ENCODE data around the gene RHOT2. TPM values are rescaled to one million over a fixed set of nuclear protein-coding genes. Genes with fewer than 3 reads are reported as not detected.

The RHOT2 gene
- total RNA-seq, 1 experiment from 2014 or later: 24.2 TPM

GRCh38 chr16:670485-671352 is 2.8 kb downstream of the RHOT2 start:
- DNase-seq (ENCODE audit: low read depth): no peak

- no peak for DNase-seq (ENCODE audit: low read depth)
These were observed 3.6 kb downstream of the RHOT2 start for GRCh38 chr16:671353-672131.

- DNase-seq (ENCODE audit: low read depth): no peak
These were observed 4.4 kb downstream of the RHOT2 start for GRCh38 chr16:672371-672770.

DNA sequence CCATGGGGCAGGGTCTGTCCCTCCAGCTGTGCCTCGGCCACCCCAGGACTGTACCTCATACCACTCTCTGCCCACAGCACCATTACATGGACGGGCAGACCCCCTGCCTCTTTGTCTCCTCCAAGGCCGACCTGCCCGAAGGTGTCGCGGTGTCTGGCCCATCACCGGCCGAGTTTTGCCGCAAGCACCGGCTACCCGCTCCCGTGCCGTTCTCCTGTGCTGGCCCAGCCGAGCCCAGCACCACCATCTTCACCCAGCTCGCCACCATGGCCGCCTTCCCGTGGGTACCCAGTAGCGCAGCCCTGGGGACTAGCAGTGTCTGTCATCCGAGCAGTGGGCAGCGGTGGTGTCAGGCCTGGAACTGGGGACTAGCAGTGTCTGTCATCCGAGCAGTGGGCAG is 4.9 kb downstream of the RHOT2 start:
- no peak for DNase-seq (ENCODE audit: low read depth)

DNA sequence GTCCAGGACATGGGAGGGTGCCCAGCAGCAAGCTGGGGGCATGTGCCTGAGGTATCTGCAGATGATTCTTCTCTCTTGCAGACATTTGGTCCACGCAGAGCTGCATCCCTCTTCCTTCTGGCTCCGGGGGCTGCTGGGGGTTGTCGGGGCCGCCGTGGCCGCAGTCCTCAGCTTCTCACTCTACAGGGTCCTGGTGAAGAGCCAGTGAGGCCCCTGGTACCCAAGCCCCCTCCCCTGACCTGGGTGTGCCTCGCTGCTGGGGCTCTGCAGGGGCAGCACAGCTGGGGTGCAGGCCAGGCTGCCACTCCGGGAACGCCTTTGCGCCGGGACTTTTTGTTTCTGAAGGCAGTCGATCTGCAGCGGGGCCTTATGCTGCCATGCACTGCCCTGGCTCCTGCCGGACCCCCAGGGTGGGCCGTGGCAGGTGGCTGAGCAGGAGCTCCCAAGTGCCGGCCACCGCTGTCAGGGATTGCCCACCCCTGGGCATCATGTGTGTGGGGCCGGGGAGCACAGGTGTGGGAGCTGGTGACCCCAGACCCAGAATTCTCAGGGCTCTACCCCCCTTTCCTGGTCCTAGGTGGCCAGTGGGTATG is 5.6 kb downstream of the RHOT2 start:
- DNase-seq (ENCODE audit: low read depth): no peak

DNA sequence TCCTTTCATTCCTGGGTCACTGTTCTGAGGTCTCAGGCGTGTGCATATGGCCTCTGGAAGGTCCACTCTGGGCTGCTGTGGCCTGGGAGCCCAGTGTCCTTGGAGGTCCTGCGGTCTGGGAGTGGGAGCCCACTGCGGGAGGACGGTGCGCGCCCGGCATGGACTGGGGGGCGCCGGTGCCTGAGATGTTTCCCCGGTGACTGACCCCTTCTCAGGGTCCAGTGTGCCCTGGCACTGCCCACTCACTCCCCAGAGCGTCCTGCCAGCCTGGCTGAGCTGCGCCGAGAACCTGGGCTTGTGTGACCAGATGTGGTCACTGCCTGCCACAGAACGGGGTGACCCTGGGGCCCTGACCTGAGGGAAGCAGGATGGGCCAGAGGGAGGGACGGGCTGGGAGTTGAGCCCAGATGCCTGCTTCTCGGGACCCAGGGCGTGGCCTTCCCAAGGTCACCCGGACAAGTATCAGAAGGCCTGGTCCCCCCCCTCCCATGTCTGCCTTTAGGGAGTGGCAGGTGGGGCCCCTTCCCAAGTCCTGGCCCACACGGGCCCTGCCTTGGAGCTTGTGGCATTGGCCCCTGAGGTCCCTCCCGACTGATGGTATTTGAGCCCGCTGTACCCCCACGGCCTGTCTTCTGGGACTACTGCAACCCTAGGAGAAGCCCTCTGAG is 6.4 kb downstream of the RHOT2 start:
- no peak for DNase-seq (ENCODE audit: low read depth)

DNA sequence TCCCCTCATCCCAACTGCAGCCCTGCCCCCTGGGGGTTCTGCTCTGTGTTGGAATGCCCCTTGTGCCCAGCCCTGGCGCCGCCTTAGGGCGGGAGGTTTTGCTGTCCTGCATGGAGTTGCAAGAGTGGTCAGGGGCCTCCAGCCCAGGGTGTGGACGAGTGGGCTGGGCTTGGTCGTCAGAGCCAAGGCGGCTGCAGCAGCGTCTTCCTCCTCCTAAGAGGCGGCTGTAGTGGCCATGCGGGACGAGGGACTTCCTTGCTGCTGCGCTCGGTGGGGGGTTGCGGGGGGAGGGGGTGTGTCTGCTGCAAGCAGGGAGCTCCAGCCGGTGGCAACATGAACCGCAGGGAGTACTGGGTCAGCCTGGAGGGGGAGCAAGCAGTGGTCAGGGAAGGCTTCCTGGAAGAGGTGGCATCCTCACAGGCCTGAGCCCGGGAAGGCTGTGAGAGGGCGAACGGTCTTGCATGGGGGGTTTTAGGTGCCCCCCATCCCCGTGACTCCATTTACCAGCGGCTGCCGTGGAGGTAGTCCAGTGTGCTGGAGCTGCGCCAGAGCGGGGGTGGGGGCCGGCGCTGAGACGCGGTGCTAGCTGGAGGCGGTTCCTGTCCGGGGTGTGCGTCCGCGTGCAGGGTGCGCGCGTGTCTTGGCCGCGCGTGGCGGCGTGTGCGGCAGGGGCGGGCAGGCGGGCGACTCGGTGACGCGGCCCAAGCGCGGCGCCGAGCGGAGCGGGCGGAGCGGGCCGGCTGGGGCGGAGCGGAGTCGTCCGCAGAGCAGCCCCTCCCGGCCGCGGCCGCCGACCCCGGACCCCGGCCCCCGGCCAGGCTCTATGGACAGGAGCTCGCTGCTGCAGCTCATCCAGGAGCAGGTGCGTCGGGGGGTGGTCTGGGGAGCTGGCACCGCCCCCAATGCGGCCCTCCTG is 7.3 kb downstream of the RHOT2 start, which contains the start of gene RHBDL1:
RHBDL1 (plus strand) TSS at position 704 of the 916 bp plus-strand sequence; CDS start at position 824, 120 bp downstream.
- DNase-seq (ENCODE audit: low read depth): peak; percentile 16

DNA sequence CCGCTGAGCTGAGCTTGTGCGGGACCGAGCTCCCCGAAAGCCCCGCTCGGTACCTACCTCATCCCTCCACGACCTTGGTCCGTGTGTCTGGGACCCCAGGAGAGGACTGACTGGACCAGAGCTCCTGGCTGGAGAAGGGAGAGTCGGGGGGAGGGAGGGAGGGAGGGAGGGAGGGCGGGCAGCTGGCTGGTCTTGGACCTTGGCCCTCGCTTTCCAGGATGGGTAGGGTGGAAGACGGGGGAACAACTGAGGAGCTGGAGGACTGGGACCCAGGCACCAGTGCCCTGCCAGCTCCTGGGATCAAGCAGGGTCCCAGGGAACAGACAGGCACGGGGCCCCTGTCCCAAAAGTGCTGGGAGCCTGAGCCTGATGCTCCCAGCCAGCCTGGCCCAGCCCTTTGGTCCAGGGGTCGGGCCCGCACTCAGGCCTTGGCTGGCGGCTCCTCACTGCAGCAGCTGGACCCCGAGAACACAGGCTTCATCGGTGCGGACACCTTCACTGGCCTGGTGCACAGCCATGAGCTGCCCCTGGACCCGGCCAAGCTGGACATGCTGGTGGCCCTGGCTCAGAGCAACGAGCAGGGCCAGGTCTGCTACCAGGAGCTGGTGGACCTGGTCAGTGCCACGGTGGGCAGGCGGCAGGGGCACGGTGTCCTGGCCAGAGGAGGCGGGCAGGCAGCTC is 8.1 kb downstream of the RHOT2 start:
- DNase-seq (ENCODE audit: low read depth): no peak

GRCh38 chr16:676565-676902 is 8.6 kb downstream of the RHOT2 start:
- DNase-seq (ENCODE audit: low read depth): no peak

DNA sequence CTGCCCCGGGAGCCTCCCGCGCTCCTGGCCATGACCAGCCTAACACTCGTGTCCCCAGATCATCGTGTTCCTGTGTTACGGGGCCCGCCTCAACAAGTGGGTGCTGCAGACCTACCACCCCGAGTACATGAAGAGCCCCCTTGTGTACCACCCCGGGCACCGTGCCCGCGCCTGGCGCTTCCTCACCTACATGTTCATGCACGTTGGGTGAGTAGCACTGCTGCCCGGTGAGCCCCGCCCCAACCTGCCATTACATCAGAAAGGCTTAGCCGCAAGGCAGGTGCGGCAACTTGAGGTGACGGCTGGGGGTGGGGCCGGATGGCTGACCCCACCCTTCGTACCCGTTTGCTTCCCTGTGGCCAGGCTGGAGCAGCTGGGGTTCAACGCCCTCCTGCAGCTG is 9.0 kb downstream of the RHOT2 start:
- DNase-seq (ENCODE audit: low read depth): no peak

GRCh38 chr16:677316-678190 is 9.6 kb downstream of the RHOT2 start:
- DNase-seq (ENCODE audit: low read depth): no peak

GRCh38 chr16:678209-678857 is 10.4 kb downstream of the RHOT2 start:
- no peak for DNase-seq (ENCODE audit: low read depth)

DNA sequence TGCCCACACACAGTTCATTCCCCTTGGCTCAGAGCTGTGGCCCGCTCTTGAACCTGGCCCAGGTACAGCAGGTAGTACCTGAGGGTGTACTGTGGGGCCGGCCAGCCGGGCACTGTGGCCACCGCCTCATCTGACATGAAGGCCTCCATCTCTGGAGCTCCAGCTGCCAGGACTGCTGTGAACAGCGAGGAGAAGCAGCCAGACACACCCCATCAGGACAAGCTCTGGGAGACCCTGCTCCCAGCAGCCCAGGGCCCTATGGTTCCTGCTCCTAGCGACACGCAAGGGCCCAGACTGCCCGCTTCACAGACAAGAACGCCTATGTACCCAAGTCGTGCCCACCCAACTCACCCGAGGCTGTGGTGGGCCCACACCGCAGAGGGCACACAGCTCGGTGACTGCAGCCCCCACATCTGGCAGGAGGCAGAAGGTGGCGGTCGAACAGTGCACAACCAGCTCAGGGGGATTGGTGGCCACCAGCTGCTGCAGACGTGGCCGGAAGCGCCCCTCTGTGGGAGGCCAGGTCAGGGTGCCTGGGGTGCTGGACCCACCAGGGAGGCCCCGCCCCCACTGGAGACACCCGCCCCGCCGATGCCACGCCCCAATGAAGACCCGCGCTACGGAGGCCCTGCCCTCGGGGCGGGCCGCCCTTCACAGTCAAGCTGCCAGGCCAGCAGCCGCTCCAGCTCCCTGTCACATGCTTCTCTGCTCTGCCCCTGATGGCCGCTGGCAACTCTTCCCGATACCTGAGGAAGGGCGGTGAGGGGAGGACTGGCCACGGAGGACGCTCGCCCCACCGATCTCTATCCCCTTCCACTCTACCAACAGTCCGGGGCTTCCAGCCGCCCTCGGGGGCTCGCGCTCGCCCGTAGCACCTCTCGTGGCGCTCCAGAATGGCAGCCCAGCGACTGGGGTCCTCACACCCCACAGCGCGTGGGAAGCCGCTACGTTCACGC is 11.2 kb downstream of the RHOT2 start:
- peak; percentile 63 for DNase-seq (ENCODE audit: low read depth)

DNA sequence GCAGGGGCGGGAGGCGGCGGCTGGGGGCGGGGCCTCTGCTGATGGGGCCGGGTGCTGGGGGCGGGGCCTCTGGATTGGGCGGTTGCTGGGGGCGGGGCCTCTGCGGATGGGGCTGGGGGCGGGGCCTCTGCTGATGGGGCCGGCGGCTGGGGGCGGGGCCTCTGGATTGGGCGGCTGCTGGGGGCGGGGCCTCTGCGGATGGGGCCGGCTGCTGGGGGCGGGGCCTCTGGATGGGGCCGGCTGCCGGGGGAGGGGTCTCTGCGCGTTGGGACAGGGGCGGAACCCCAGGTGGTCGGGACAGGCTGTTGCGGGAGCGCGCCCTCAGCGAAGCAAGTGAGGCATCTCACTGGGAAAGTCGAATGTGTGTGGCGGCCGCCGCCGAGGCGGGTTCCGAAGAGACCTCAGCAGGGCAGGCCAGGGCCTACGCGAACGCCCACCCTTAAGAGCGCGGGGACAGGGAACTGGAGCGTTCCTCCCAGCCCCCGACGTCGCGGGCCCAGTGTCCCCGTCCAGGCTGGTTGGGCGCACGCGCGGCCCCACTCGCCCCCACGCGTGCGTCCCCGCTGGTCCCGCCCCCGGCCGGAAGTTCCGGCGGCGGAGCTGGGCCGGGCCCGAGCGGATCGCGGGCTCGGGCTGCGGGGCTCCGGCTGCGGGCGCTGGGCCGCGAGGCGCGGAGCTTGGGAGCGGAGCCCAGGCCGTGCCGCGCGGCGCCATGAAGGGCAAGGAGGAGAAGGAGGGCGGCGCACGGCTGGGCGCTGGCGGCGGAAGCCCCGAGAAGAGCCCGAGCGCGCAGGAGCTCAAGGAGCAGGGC is 12.1 kb downstream of the RHOT2 start, which contains the start of gene STUB1:
STUB1 (plus strand) TSS at position 597 of the 811 bp plus-strand sequence; CDS start at position 713, 116 bp downstream.
- peak; percentile 81 for DNase-seq (ENCODE audit: low read depth)

- DNase-seq (ENCODE audit: low read depth): no peak
These were observed 12.7 kb downstream of the RHOT2 start for GRCh38 chr16:680625-680945.

GRCh38 chr16:680967-681745 is 13.2 kb downstream of the RHOT2 start:
- peak; percentile 54 for DNase-seq (ENCODE audit: low read depth)

All from RPMI7951 (cell line).